CD4-positive, alpha-beta T cell treated with Interleukin-21 for 1 hour (primary cell): ENCODE data around the gene PGS1.

Source experiments
- DNase-seq: peaks from one replicate; pipeline ENCODE4 v3.0.0-alpha.2; 2020

PGS1 gene

GRCh38 chr17:78390241-78391050 lies 12.0 kb downstream of the PGS1 start:
- no peak for DNase-seq

- no peak for DNase-seq
These were observed 12.6 kb downstream of the PGS1 start for GRCh38 chr17:78391051-78391431.

GRCh38 chr17:78391843-78392242 lies 13.4 kb downstream of the PGS1 start:
- no peak for DNase-seq

GRCh38 chr17:78392295-78392694 lies 13.8 kb downstream of the PGS1 start:
- DNase-seq, result no peak

- DNase-seq, result no peak
These were observed 15.1 kb downstream of the PGS1 start for GRCh38 chr17:78393575-78393974.

- no peak for DNase-seq
These were observed 15.8 kb downstream of the PGS1 start for GRCh38 chr17:78394209-78394608.

GRCh38 chr17:78395155-78395554 lies 16.7 kb downstream of the PGS1 start:
- DNase-seq, result no peak

GRCh38 chr17:78396441-78397337 lies 18.2 kb downstream of the PGS1 start:
- DNase-seq, result no peak

- DNase-seq, result no peak
These were observed 19.2 kb downstream of the PGS1 start for GRCh38 chr17:78397681-78398101.

- no peak for DNase-seq
These were observed 19.9 kb downstream of the PGS1 start for GRCh38 chr17:78398390-78398789.

GRCh38 chr17:78399028-78399692 lies 20.7 kb downstream of the PGS1 start:
- DNase-seq, result no peak

GRCh38 chr17:78399693-78400144 lies 21.3 kb downstream of the PGS1 start:
- DNase-seq, result no peak

- no peak for DNase-seq
These were observed 22.3 kb downstream of the PGS1 start for GRCh38 chr17:78400581-78401240.

- DNase-seq, result no peak
These were observed 22.8 kb downstream of the PGS1 start for GRCh38 chr17:78401246-78401645.

- no peak for DNase-seq
These were observed 23.4 kb downstream of the PGS1 start for GRCh38 chr17:78401891-78402290.

- DNase-seq, result no peak
These were observed 25.4 kb downstream of the PGS1 start for GRCh38 chr17:78403822-78404221.

- no peak for DNase-seq
These were observed 27.9 kb downstream of the PGS1 start for GRCh38 chr17:78406396-78406795.

GRCh38 chr17:78406920-78407319 lies 28.5 kb downstream of the PGS1 start:
- DNase-seq, result no peak

- no peak for DNase-seq
These were observed 29.0 kb downstream of the PGS1 start for GRCh38 chr17:78407387-78408000.

- no peak for DNase-seq
These were observed 30.1 kb downstream of the PGS1 start for GRCh38 chr17:78408476-78409050.

GRCh38 chr17:78409191-78409928 lies 30.9 kb downstream of the PGS1 start:
- DNase-seq, result no peak
